GM23338 (cell line): ENCODE measurements around the gene VEGFD. TPM values are rescaled to one million over a fixed set of nuclear protein-coding genes. Genes with fewer than 3 reads are reported as not detected.

ENCODE experiments used
- ATAC-seq: fragments of 200-7000 bp; cut with Tn5 transposase; 3 replicates; pipeline ENCODE4 v1.9.1; 2020
- DNase-seq: peaks from one replicate; pipeline ENCODE4 v3.0.0-alpha.2; 2015; ENCODE audit warnings: low spot score
- H2AFZ ChIP-seq: fragments of 200-600 bp; sonication (generic); 2 replicates; pipeline ENCODE4 v1.8.0; 2016; ENCODE audit warnings: antibody characterized with exemption, mild to moderate bottlenecking, moderate library complexity
- H3F3A ChIP-seq: fragments of 200-600 bp; sonication (generic); replicated peaks from 2 replicates; pipeline ENCODE4 v1.8.0; 2017; ENCODE audit warnings: antibody characterized with exemption, mixed run types, low read depth
- H3K27ac ChIP-seq: fragments of 200-600 bp; sonication (generic); 2 replicates; pipeline ENCODE4 v1.6.1; 2016; ENCODE audit warnings: low read depth
- H3K27me3 ChIP-seq: fragments of 200-600 bp; sonication (generic); 2 replicates; pipeline ENCODE4 v1.8.0; 2016; ENCODE audit warnings: mild to moderate bottlenecking, mixed run types, moderate library complexity; ENCODE audit not compliant: insufficient read depth
- H3K36me3 ChIP-seq: fragments of 200-600 bp; sonication (generic); 2 replicates; pipeline ENCODE4 v1.8.0; 2016; ENCODE audit warnings: mild to moderate bottlenecking; ENCODE audit not compliant: insufficient read depth
- H3K4me1 ChIP-seq: fragments of 200-600 bp; sonication (generic); 2 replicates; pipeline ENCODE4 v1.8.0; 2016; ENCODE audit warnings: mild to moderate bottlenecking, moderate library complexity; ENCODE audit not compliant: insufficient read depth
- H3K4me2 ChIP-seq: fragments of 200-600 bp; sonication (generic); 2 replicates; pipeline ENCODE4 v1.7.1; 2017; ENCODE audit warnings: mixed run types
- H3K4me3 ChIP-seq: fragments of 200-600 bp; sonication (generic); 2 replicates; pipeline ENCODE4 v1.6.1; 2016; ENCODE audit warnings: mixed run types
- H3K79me2 ChIP-seq: fragments of 200-600 bp; sonication (generic); replicated peaks from 2 replicates; pipeline ENCODE4 v1.8.0; 2017; ENCODE audit warnings: mild to moderate bottlenecking; ENCODE audit not compliant: insufficient read depth
- H3K9me2 ChIP-seq: fragments of 200-600 bp; sonication (generic); 2 replicates; pipeline ENCODE4 v1.8.0; 2017; ENCODE audit not compliant: insufficient read depth
- H4K20me1 ChIP-seq: fragments of 200-600 bp; sonication (generic); replicated peaks from 2 replicates; pipeline ENCODE4 v1.8.0; 2017; ENCODE audit warnings: mild to moderate bottlenecking; ENCODE audit not compliant: insufficient read depth
- H3K27ac Mint-ChIP-seq: 2 replicates; pipeline ENCODE4 v1.8.0; 2020; ENCODE audit warnings: inconsistent platforms, mild to moderate bottlenecking, moderate library complexity, mixed read lengths
- H3K27me3 Mint-ChIP-seq: 3 replicates; pipeline ENCODE4 v1.8.0; 2022; ENCODE audit warnings: low read depth, mild to moderate bottlenecking, moderate library complexity, mixed read lengths, inconsistent platforms; ENCODE audit not compliant: insufficient read depth, poor library complexity
- H3K36me3 Mint-ChIP-seq: 3 replicates; pipeline ENCODE4 v1.8.0; 2021; ENCODE audit warnings: low read depth, mild to moderate bottlenecking, inconsistent platforms, moderate library complexity, mixed read lengths
- H3K4me1 Mint-ChIP-seq: 3 replicates; pipeline ENCODE4 v1.8.0; 2020; ENCODE audit warnings: mild to moderate bottlenecking, inconsistent platforms, mixed read lengths
- H3K4me3 Mint-ChIP-seq: 3 replicates; pipeline ENCODE4 v1.8.0; 2021; ENCODE audit warnings: moderate library complexity, mild to moderate bottlenecking, inconsistent platforms, mixed read lengths
- H3K9me3 Mint-ChIP-seq: 3 replicates; pipeline ENCODE4 v1.8.0; 2020; ENCODE audit warnings: moderate library complexity, mild to moderate bottlenecking, inconsistent platforms, mixed read lengths
- CREB1 ChIP-seq: fragments of 250-450 bp; sonication (Bioruptor Pico); IDR thresholded peaks from 2 replicates; pipeline ENCODE4 v1.5.0; 2020; ENCODE audit warnings: low read depth, mild to moderate bottlenecking, moderate library complexity
- CTCF ChIP-seq, 2 experiments: fragments of 200-600 bp in 1 of 2; sonication (generic) in 1 of 2; conservative IDR thresholded peaks; 2 replicates each; pipeline versions ENCODE4 v1.5.1 to v1.6.1; 2016 to 2017; ENCODE audit warnings: antibody characterized with exemption in 2 of 2, low read depth in 2 of 2, mild to moderate bottlenecking in 2 of 2, moderate library complexity in 1 of 2
- ETS1 ChIP-seq: IDR thresholded peaks from 2 replicates; pipeline ENCODE4 v1.6.1; 2016; ENCODE audit warnings: antibody characterized with exemption
- EZH2 ChIP-seq: fragments of 200-600 bp; sonication (generic); IDR thresholded peaks from one replicate; pipeline ENCODE4 v1.8.0; 2017; ENCODE audit warnings: antibody characterized with exemption, mild to moderate bottlenecking, low read depth; ENCODE audit not compliant: unreplicated experiment
- EZH2phosphoT487 ChIP-seq: fragments of 200-600 bp; sonication (generic); IDR thresholded peaks from one replicate; pipeline ENCODE4 v1.8.1; 2018; ENCODE audit warnings: antibody characterized with exemption; ENCODE audit not compliant: unreplicated experiment
- JUNB ChIP-seq: IDR thresholded peaks from one replicate; pipeline ENCODE4 v1.6.1; 2016; ENCODE audit warnings: antibody characterized with exemption; ENCODE audit not compliant: unreplicated experiment
- NANOG ChIP-seq: IDR thresholded peaks from 2 replicates; pipeline ENCODE4 v1.6.1; 2016; ENCODE audit warnings: antibody characterized with exemption, borderline replicate concordance
- POLR2AphosphoS5 ChIP-seq: IDR thresholded peaks from 2 replicates; pipeline ENCODE4 v1.6.1; 2016; ENCODE audit warnings: antibody characterized with exemption, low read depth
- STAT1 ChIP-seq: IDR thresholded peaks from one replicate; pipeline ENCODE4 v1.6.1; 2016; ENCODE audit warnings: antibody characterized with exemption; ENCODE audit not compliant: unreplicated experiment
- ZNF114 ChIP-seq: fragments of 250-450 bp; sonication (Bioruptor Pico); IDR thresholded peaks from 2 replicates; pipeline ENCODE4 v1.5.0; 2020; ENCODE audit warnings: mild to moderate bottlenecking, moderate library complexity
- ZNF331 ChIP-seq: fragments of 250-450 bp; sonication (Bioruptor Pico); IDR thresholded peaks from 2 replicates; pipeline ENCODE4 v1.5.0; 2020; ENCODE audit warnings: low read depth, mild to moderate bottlenecking, moderate library complexity
- ZNF462 ChIP-seq: fragments of 250-450 bp; sonication (Bioruptor Pico); IDR thresholded peaks from 2 replicates; pipeline ENCODE4 v1.5.0; 2020; ENCODE audit warnings: mild to moderate bottlenecking, moderate library complexity
- polyA plus RNA-seq: library from polyadenylated mRNA; unstranded; fragments of >200 nt; fragmentation: Nextera tagmentation; extraction: Ambion mirVana; gene quantifications from 2 replicates; pipeline ENCODE4 v1.2.1, GENCODE V29; 2016
- total RNA-seq: library from RNA; depleted of rRNA; stranded (reverse); fragments of >200 nt; shearing (Covaris generic); gene quantifications from 2 replicates; pipeline ENCODE4 v1.2.3, GENCODE V29; 2014
- TF ChIP-seq, protein P1 (sequence below): IDR thresholded peaks from one replicate; pipeline ENCODE4 v1.6.1; 2018; ENCODE audit warnings: antibody characterized with exemption; ENCODE audit not compliant: unreplicated experiment

Gene VEGFD
- total and polyA plus RNA-seq, 2 experiments from 2014 or later = 0.13 TPM; not detected in 1

DNA sequence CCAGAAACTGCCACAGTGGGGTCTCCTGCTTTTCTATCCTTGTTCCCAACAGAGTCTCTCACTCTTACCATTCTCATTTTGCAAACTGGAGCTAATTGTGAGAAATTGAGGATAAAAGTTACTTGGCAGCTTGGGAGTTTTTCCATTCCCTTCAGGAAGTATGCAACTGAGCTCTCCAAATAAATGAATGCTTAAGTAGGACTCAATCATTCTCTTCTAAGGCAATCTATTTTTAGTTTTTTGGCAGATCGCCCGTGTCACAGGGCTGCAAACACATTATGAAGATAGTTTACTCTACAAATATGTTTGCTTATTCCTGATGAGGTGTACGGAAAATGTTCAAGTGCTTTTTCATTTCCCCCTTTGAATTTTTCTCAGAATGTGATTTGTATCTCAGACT, 74.1 kb downstream of the VEGFD start:
- H3K27ac Mint-ChIP-seq = no peak overlapping the region
- TF ChIP-seq CREB1 (CRISPR knock-in tag) = no peak
- TF ChIP-seq ZNF114 (CRISPR knock-in tag) = no peak
- TF ChIP-seq EZH2 = no peak
- TF ChIP-seq STAT1 = no peak
- no peak for TF ChIP-seq ETS1
- no peak for TF ChIP-seq NANOG
- TF ChIP-seq POLR2AphosphoS5 = no peak
- no peak for TF ChIP-seq ZNF462 (CRISPR knock-in tag)
- no peak for TF ChIP-seq JUNB
- TF ChIP-seq, protein P1, sequence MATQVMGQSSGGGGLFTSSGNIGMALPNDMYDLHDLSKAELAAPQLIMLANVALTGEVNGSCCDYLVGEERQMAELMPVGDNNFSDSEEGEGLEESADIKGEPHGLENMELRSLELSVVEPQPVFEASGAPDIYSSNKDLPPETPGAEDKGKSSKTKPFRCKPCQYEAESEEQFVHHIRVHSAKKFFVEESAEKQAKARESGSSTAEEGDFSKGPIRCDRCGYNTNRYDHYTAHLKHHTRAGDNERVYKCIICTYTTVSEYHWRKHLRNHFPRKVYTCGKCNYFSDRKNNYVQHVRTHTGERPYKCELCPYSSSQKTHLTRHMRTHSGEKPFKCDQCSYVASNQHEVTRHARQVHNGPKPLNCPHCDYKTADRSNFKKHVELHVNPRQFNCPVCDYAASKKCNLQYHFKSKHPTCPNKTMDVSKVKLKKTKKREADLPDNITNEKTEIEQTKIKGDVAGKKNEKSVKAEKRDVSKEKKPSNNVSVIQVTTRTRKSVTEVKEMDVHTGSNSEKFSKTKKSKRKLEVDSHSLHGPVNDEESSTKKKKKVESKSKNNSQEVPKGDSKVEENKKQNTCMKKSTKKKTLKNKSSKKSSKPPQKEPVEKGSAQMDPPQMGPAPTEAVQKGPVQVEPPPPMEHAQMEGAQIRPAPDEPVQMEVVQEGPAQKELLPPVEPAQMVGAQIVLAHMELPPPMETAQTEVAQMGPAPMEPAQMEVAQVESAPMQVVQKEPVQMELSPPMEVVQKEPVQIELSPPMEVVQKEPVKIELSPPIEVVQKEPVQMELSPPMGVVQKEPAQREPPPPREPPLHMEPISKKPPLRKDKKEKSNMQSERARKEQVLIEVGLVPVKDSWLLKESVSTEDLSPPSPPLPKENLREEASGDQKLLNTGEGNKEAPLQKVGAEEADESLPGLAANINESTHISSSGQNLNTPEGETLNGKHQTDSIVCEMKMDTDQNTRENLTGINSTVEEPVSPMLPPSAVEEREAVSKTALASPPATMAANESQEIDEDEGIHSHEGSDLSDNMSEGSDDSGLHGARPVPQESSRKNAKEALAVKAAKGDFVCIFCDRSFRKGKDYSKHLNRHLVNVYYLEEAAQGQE = no peak
- no peak for TF ChIP-seq EZH2phosphoT487
- TF ChIP-seq CTCF (conservative IDR thresholded peaks at IDR 0.05; ENCODE audit: low read depth in 2 of 2) = no peak
- TF ChIP-seq ZNF331 = no peak
- no peak for DNase-seq

More for the DNA sequence above, 74.1 kb downstream of the VEGFD start:
- Mint-ChIP-seq H3K27me3 (peaks cover 1% of the 10 kb centered on the region), H3K36me3 (no peaks in the 10 kb centered on the region), H3K4me3 (no peak overlapping the region), H3K4me1 (no peaks in the 10 kb centered on the region), H3K9me3 (no peaks in the 10 kb centered on the region)
- Histone ChIP-seq H3K4me2 (no peak overlapping the region), H3K4me1 (no peaks in the 10 kb centered on the region), H3K4me3 (no peak overlapping the region), H3K27ac (no peak overlapping the region), H2AFZ (no peak overlapping the region), H4K20me1 (no peaks in the 10 kb centered on the region), H3K79me2 (no peaks in the 10 kb centered on the region), H3K27me3 (no peaks in the 10 kb centered on the region), H3K9me2 (no peaks in the 10 kb centered on the region), H3F3A (no peaks in the 10 kb centered on the region), H3K36me3 (no peaks in the 10 kb centered on the region)
- ATAC-seq = no peak
